ENCODE results near the gene BSG.
A peak's percentile ranks its signal among the peaks of the same experiment; 100 is the strongest.

BSG gene

DNA sequence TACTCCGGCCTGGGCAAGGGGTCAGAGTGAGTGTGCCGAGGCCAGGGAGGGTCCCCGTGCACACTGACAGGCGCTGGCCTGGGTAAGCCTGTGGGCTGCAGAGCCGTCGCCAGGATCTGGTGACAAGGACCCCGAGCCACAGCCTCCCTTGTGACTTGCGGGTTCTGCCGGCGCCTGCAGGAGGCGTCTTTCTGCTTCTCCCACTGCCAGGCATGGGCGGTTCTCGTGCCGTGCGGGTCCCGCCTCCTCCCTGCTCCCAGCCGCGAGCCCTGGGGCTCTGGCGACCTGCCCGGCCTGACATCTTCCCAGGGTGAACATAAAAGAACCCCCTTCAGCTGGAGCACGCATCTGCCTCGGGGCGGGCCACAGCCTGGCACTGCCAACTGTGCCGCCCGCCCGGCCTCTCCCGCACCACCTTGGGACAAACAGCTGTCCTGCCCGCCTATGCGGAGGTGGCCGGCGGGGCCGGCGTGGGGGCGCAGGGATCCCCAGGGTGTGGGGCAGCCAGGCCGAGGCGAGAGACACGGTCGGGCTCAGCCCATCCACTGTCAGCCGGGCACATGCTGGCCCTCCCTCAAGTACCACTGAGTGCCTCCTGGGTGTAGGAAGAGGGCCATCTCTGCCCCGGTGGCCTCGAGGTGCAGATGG is 15.8 kb downstream of the BSG start (continued):
- TF ChIP-seq BCL11B (tag by site-specific recombination; IDR thresholded peaks at IDR 0.05; ENCODE audit: low read depth) (peak; percentile 21; the same call in 1 of the 2 replicates), EGR2 (tag by site-specific recombination; IDR thresholded peaks at IDR 0.05; ENCODE audit: low read depth) (peak; percentile 50; the same call in 1 of the 2 replicates), ZNF473 (tag by site-specific recombination; IDR thresholded peaks at IDR 0.05) (no peak), ZNF510 (tag by site-specific recombination; IDR thresholded peaks at IDR 0.05; ENCODE audit: insufficient replicate concordance) (no peak), ZNF792 (tag by site-specific recombination; IDR thresholded peaks at IDR 0.05) (no peak), ZNF843 (tag by site-specific recombination; IDR thresholded peaks at IDR 0.05) (no peak), HOXA7 (CRISPR knock-in tag; IDR thresholded peaks at IDR 0.05; ENCODE audit: borderline replicate concordance) (no peak), ZNF558 (tag by site-specific recombination; IDR thresholded peaks at IDR 0.05) (no peak), KLF1 (tag by site-specific recombination; IDR thresholded peaks at IDR 0.05) (peak; percentile 58), ZNF24 (tag by site-specific recombination; IDR thresholded peaks at IDR 0.05) (no peak), ZNF747 (tag by site-specific recombination; IDR thresholded peaks at IDR 0.05) (no peak), ZFHX2 (tag by site-specific recombination; conservative IDR thresholded peaks at IDR 0.05) (peak; percentile 70)
- TF ChIP-seq, protein P1, sequence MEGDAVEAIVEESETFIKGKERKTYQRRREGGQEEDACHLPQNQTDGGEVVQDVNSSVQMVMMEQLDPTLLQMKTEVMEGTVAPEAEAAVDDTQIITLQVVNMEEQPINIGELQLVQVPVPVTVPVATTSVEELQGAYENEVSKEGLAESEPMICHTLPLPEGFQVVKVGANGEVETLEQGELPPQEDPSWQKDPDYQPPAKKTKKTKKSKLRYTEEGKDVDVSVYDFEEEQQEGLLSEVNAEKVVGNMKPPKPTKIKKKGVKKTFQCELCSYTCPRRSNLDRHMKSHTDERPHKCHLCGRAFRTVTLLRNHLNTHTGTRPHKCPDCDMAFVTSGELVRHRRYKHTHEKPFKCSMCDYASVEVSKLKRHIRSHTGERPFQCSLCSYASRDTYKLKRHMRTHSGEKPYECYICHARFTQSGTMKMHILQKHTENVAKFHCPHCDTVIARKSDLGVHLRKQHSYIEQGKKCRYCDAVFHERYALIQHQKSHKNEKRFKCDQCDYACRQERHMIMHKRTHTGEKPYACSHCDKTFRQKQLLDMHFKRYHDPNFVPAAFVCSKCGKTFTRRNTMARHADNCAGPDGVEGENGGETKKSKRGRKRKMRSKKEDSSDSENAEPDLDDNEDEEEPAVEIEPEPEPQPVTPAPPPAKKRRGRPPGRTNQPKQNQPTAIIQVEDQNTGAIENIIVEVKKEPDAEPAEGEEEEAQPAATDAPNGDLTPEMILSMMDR (tag by site-specific recombination; IDR thresholded peaks at IDR 0.05): peak; percentile 26; the same call in 1 of the 2 replicates
- TF ChIP-seq, protein P2, sequence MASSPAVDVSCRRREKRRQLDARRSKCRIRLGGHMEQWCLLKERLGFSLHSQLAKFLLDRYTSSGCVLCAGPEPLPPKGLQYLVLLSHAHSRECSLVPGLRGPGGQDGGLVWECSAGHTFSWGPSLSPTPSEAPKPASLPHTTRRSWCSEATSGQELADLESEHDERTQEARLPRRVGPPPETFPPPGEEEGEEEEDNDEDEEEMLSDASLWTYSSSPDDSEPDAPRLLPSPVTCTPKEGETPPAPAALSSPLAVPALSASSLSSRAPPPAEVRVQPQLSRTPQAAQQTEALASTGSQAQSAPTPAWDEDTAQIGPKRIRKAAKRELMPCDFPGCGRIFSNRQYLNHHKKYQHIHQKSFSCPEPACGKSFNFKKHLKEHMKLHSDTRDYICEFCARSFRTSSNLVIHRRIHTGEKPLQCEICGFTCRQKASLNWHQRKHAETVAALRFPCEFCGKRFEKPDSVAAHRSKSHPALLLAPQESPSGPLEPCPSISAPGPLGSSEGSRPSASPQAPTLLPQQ (tag by site-specific recombination; IDR thresholded peaks at IDR 0.05): peak; percentile 61; the same call in 1 of the 2 replicates
- TF ChIP-seq, protein P3, sequence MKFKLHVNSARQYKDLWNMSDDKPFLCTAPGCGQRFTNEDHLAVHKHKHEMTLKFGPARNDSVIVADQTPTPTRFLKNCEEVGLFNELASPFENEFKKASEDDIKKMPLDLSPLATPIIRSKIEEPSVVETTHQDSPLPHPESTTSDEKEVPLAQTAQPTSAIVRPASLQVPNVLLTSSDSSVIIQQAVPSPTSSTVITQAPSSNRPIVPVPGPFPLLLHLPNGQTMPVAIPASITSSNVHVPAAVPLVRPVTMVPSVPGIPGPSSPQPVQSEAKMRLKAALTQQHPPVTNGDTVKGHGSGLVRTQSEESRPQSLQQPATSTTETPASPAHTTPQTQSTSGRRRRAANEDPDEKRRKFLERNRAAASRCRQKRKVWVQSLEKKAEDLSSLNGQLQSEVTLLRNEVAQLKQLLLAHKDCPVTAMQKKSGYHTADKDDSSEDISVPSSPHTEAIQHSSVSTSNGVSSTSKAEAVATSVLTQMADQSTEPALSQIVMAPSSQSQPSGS (tag by site-specific recombination; IDR thresholded peaks at IDR 0.05; ENCODE audit: low read depth): no peak

DNA sequence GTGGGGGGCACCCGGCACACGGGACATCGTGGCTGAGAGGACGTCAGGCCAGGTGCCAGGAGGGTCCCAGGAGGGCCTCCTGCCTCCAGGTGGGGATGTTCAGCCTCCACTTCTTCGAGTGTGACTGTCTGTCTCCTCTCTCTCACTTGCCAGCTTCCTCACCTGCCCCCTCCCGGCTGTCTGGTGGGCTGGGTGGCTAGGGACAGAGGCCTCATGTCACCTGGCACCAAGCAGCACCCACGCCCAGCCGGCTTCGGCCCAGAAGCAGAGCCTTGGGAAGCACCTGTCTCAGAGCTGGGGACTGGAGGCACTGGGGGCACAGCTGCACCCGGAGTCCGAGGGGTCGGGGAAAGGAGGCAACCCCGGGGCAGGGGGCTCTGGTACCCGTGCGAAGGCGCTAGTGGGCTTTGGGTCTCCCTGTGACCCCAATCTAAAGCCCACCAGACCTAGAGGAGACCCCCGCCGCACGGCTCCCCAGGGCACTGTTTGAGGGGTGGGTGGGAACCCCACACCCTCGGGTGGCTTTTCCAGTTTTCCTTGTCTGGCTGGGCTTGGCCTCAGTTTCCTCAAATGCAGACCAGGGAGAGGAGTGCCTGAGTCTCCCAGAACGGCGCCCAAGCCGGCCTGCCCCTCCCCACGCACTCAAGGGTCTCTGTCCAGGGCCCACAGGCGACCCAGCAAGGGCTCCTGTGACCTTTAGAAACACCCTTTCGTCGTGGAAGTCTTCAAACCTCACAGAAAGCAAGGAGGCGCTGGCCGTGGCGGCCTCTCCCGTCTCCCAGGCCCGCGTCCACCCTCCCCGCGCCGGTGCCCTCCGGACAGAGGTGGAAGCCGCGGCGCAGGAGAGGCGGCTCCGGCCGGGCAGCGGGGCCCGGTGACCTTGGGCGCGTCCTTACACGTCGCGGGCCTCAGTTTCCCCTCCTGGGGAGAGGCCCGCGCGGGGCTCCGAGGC is 16.6 kb downstream of the BSG start:
- peak overlapping the region; percentile 35; the same call in 1 of the 2 replicates for H3K27ac ChIP-seq (ENCODE audit: extremely low read depth, low read depth, low read length)
- ChIA-PET CTCF (interaction anchor here (0.6 to 1.1 kb wide), 8 partner anchors 10 to 219 kb away, joined by 3 to 10 read pairs (median 3); partner anchors contain the start of gene POLRMT), POLR2A (interaction anchor here (0.6 to 1.0 kb wide), 3 partner anchors 10 to 33 kb away, joined by 3 to 7 read pairs (median 6); no protein-coding TSS in a partner anchor)
- H3K9me3 ChIP-seq (ENCODE audit: control insufficient read depth, insufficient read depth, low read depth, low read length): no peaks in the 10 kb centered on the region
- no peaks in the 10 kb centered on the region for H3K36me3 ChIP-seq (ENCODE audit: control insufficient read depth in 2 of 2, insufficient read depth in 1 of 2, low read length in 2 of 2)
- H3K4me3 ChIP-seq (ENCODE audit: low read depth, low read length): peak overlapping the region; percentile 8
- H3K4me1 ChIP-seq (ENCODE audit: control insufficient read depth, insufficient read depth, low read length): peaks cover 7% of the 10 kb centered on the region; the same call in 1 of the 2 replicates
- TF ChIP-seq GLIS2 (tag by site-specific recombination; IDR thresholded peaks at IDR 0.05) (0 out of 2 replicates have a peak, but pooled peaks have one; percentile 35), KLF8 (tag by site-specific recombination; IDR thresholded peaks at IDR 0.05) (0 out of 2 replicates have a peak, but pooled peaks have one; percentile 10), ZNF677 (tag by site-specific recombination; IDR thresholded peaks at IDR 0.05) (no peak), KLF16 (tag by site-specific recombination; IDR thresholded peaks at IDR 0.05) (no peak), KLF10 (tag by site-specific recombination; IDR thresholded peaks at IDR 0.05) (peak; percentile 67), ZNF747 (tag by site-specific recombination; IDR thresholded peaks at IDR 0.05) (no peak), WT1 (tag by site-specific recombination; IDR thresholded peaks at IDR 0.05) (no peak), ZFP37 (tag by site-specific recombination; IDR thresholded peaks at IDR 0.05) (0 out of 2 replicates have a peak, but pooled peaks have one; percentile 8), ZNF654 (tag by site-specific recombination; IDR thresholded peaks at IDR 0.05; ENCODE audit: low read depth) (no peak)
- TF ChIP-seq, protein P4, sequence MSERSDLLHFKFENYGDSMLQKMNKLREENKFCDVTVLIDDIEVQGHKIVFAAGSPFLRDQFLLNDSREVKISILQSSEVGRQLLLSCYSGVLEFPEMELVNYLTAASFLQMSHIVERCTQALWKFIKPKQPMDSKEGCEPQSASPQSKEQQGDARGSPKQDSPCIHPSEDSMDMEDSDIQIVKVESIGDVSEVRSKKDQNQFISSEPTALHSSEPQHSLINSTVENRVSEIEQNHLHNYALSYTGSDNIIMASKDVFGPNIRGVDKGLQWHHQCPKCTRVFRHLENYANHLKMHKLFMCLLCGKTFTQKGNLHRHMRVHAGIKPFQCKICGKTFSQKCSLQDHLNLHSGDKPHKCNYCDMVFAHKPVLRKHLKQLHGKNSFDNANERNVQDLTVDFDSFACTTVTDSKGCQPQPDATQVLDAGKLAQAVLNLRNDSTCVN (tag by site-specific recombination; optimal IDR thresholded peaks at IDR 0.05): peak; percentile 32
- TF ChIP-seq, protein P5, sequence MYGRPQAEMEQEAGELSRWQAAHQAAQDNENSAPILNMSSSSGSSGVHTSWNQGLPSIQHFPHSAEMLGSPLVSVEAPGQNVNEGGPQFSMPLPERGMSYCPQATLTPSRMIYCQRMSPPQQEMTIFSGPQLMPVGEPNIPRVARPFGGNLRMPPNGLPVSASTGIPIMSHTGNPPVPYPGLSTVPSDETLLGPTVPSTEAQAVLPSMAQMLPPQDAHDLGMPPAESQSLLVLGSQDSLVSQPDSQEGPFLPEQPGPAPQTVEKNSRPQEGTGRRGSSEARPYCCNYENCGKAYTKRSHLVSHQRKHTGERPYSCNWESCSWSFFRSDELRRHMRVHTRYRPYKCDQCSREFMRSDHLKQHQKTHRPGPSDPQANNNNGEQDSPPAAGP (tag by site-specific recombination; IDR thresholded peaks at IDR 0.05): peak; percentile 4; the same call in 1 of the 2 replicates
- TF ChIP-seq, protein P6, sequence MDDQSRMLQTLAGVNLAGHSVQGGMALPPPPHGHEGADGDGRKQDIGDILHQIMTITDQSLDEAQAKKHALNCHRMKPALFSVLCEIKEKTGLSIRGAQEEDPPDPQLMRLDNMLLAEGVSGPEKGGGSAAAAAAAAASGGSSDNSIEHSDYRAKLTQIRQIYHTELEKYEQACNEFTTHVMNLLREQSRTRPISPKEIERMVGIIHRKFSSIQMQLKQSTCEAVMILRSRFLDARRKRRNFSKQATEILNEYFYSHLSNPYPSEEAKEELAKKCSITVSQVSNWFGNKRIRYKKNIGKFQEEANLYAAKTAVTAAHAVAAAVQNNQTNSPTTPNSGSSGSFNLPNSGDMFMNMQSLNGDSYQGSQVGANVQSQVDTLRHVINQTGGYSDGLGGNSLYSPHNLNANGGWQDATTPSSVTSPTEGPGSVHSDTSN (CRISPR knock-in tag; IDR thresholded peaks at IDR 0.05): no peak
